A673 (cell line): ENCODE measurements around the gene MLC1.

Experiments used
- CTCF ChIP-seq: fragments of 300-800, 200-600 bp; sonication (generic); conservative IDR thresholded peaks from 2 replicates; pipeline ENCODE4 v1.5.1; 2017; ENCODE audit warnings: low read depth, mild to moderate bottlenecking, antibody characterized with exemption, low read length, moderate library complexity, mixed read lengths
- EZH2 ChIP-seq: fragments of 200-600 bp; sonication (generic); IDR thresholded peaks from 2 replicates; pipeline ENCODE4 v1.6.1; 2017; ENCODE audit warnings: borderline replicate concordance, low read depth, mild to moderate bottlenecking, mixed read lengths, antibody characterized with exemption, low read length; ENCODE audit not compliant: poor library complexity, severe bottlenecking

GRCh38 chr22:50051930-50052329 lies 33.3 kb downstream of the MLC1 start:
- no peak for TF ChIP-seq EZH2
- TF ChIP-seq CTCF = no peak
